ENCODE results near the gene ZSWIM1. TPM values are rescaled to one million over a fixed set of nuclear protein-coding genes. Genes with fewer than 3 reads are reported as not detected.

ZSWIM1 gene
- total RNA-seq, 4 donors from 2014 or later, result 9.7 to 18.4 (median 15.0) TPM

DNA sequence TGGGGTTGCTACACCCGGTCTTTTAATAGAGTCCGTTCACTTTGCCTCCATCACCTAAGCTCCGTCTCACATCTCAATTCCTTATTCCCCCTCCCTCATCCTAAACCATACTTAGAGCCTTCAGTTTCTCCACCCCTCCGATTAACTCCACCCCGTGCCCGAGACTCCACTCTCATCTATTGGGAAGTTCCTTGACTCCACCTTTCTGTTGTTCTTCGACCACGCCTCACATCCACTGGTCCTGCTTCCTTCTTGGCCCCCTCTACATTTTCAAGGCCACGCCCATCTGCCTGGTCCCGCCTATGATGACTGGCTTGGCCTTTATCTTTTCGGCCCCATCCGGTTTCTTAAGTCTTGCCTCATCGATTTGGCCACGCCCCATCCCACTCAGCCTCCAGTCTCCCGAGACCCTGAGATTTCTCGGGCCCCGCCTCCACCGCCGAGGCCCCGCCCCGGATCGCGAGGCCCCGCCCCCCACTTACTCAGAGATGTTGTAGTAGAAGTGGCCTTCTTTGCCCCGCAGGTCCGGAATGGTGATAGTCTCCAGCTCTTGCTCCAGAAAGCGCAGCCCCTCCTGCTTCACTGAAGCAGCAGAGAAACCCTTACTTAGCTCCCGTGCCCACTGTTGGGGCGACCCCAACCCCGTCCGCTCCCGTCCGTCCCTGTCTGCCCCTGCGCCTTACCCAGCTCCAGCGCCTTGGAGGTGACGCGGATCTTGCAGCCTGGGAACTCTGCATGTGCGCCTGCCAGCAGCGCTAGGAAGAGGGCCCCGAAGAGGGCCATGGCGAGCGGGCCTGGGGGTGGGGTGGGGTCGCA, 29.9 kb downstream of the ZSWIM1 start:
- WGBS, result 4% methylated on average over 25 of the region's 43 CpGs

DNA sequence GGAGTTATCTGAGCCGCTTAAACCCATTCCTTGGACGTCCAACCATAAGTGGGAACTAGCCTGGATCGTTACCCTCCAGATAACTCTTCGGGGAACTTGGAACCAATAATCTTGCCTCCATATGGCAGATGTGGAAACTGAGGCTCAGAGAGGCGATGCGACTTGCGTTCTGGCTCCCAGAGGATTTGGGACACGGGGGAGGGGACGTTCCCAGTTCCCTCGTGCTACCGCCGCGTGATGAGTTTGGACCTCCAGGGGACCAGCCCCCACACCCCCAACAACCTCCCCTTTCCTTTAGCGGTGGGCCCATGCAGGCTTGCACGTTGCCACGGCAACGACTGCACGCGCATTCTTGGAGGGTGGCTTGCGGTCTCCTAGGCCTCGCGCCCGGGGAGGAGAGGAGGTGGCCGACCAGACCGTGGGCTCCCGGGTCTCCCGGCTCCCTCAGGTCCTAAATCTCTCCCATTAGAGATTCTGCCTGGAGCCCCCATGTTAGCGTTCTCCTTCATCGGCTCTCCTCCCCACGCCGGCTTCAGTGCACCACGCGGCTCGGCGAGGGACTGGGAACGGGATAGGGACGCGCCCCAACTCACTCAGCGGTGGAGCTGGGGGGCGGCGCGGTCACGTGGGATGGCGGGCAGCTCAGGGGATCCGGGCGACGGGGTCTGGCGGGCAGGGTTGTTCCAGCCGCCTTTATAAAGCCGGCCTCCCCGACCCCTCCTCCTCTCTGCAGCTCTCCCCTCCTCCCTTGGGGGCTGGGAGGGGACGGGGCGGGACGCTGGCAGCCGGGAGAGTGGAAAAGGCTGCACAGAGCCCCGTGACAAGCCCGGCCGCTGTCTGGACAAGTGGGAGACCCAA, 30.7 kb downstream of the ZSWIM1 start, which contains the start of gene PLTP:
Gene PLTP, minus strand, starts transcription at position 670 of the 858 bp plus-strand sequence. CDS start 703 bp downstream, outside the sequence.
- TF ChIP-seq POLR2AphosphoS5 (IDR thresholded peaks at IDR 0.05) (no peak), POLR2A (IDR thresholded peaks at IDR 0.05) (peak; percentile 32 to 53)
- peak within 1 kb of the TSS; percentile 84 for H3K27ac ChIP-seq
- no peaks in the 10 kb centered on the region for H3K27me3 ChIP-seq
- DNase-seq (ENCODE audit: low spot score in 2 of 2), result peak; percentile 86 to 88
- H3K4me1 ChIP-seq, result peaks cover 31% of the 10 kb centered on the region
- H3K9me3 ChIP-seq, result no peaks in the 10 kb centered on the region
- 1% methylated on average over 22 of the region's 58 CpGs for WGBS
- H3K4me3 ChIP-seq, result peak within 1 kb of the TSS; percentile 56
- H3K36me3 ChIP-seq, result peaks cover 20% of the 10 kb centered on the region

More for the DNA sequence above, 29.9 kb downstream of the ZSWIM1 start:
- H3K9me3 ChIP-seq, result no peaks in the 10 kb centered on the region
- peak overlapping the region; percentile 84 for H3K27ac ChIP-seq
- TF ChIP-seq, protein P1, sequence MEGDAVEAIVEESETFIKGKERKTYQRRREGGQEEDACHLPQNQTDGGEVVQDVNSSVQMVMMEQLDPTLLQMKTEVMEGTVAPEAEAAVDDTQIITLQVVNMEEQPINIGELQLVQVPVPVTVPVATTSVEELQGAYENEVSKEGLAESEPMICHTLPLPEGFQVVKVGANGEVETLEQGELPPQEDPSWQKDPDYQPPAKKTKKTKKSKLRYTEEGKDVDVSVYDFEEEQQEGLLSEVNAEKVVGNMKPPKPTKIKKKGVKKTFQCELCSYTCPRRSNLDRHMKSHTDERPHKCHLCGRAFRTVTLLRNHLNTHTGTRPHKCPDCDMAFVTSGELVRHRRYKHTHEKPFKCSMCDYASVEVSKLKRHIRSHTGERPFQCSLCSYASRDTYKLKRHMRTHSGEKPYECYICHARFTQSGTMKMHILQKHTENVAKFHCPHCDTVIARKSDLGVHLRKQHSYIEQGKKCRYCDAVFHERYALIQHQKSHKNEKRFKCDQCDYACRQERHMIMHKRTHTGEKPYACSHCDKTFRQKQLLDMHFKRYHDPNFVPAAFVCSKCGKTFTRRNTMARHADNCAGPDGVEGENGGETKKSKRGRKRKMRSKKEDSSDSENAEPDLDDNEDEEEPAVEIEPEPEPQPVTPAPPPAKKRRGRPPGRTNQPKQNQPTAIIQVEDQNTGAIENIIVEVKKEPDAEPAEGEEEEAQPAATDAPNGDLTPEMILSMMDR (IDR thresholded peaks at IDR 0.05), result no peak
- peak in 1 of 3 donors; percentile 3 for TF ChIP-seq POLR2AphosphoS5 (IDR thresholded peaks at IDR 0.05)
- peaks cover 27% of the 10 kb centered on the region for H3K36me3 ChIP-seq
- H3K4me1 ChIP-seq, result peaks cover 31% of the 10 kb centered on the region
- peak; percentile 99 for DNase-seq (ENCODE audit: low spot score in 2 of 2)
- peak overlapping the region; percentile 56 for H3K4me3 ChIP-seq
- no peaks in the 10 kb centered on the region for H3K27me3 ChIP-seq

DNA sequence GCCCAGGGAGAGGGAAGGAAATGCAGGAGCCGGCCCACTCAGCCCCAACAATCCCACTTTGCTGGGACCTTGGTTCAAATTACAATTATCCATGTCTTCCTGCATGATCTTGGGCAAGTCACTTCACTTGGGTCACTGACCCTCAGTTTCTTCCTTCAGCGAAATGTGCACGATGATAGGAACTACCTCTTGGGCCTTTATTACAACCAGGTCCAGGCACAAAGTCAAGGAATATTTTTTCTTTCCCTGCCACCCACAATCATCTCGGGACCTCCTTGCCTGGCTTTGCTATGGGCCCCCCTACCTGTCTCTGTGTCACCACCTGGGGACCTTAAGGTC, 31.3 kb downstream of the ZSWIM1 start:
- Histone ChIP-seq H3K27ac (peak overlapping the region; percentile 84), H3K36me3 (peaks cover 14% of the 10 kb centered on the region), H3K4me3 (peak overlapping the region; percentile 56), H3K4me1 (peaks cover 31% of the 10 kb centered on the region), H3K9me3 (no peaks in the 10 kb centered on the region), H3K27me3 (no peaks in the 10 kb centered on the region)
- DNase-seq (ENCODE audit: low spot score in 2 of 2), result no peak
- 15% methylated on average over 4 of the region's 4 CpGs for WGBS
- TF ChIP-seq EP300 (IDR thresholded peaks at IDR 0.05) (no peak), POLR2AphosphoS5 (IDR thresholded peaks at IDR 0.05) (no peak), POLR2A (IDR thresholded peaks at IDR 0.05) (no peak)
- TF ChIP-seq, protein P1 (IDR thresholded peaks at IDR 0.05), result no peak

DNA sequence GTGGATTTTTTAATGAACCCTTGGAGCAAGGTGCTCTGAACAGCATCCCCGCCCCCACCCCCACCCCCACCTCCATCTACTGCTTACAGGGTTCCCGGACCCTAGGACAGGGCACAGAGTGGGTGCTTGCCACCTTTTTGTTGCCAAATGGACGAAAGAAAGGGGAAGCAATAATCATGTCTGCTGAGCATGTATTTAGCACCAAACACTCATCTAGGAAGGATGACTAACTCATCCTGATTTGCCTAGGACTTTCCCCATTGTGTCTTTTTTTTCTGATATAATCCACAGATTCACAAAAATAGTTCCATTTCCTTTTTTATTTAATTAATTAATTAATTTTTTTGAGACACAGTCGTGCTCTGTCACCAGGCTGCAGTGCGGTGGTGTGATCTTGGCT, 32.1 kb downstream of the ZSWIM1 start:
- Histone ChIP-seq H3K9me3 (no peaks in the 10 kb centered on the region), H3K36me3 (peaks cover 7% of the 10 kb centered on the region), H3K27ac (no peak overlapping the region), H3K4me1 (peaks cover 37% of the 10 kb centered on the region), H3K27me3 (no peaks in the 10 kb centered on the region), H3K4me3 (no peak overlapping the region)
- DNase-seq (ENCODE audit: low spot score in 2 of 2), result no peak
- 54% methylated on average over 5 of the region's 5 CpGs for WGBS
- TF ChIP-seq, protein P1 (IDR thresholded peaks at IDR 0.05), result no peak
- TF ChIP-seq POLR2AphosphoS5 (IDR thresholded peaks at IDR 0.05), result no peak
- TF ChIP-seq EP300 (IDR thresholded peaks at IDR 0.05), result no peak
- no peak for TF ChIP-seq POLR2A (IDR thresholded peaks at IDR 0.05)

DNA sequence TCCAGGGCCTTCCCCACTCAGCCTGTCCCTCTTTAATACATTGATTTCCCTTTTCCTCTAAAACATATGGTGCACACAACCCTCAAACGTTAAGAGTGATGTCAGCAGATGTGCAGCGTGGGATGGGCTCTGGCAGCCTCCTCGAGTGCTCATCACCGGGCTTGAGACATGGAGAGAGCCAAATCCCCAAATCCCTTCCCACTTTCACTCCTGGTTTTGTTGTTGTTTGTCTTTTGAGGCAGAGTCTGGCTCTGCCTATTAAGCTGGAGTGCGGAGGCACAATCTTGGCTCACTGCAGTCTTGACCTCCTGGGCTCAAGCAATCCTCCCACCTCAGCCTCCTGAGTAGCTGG, 36.7 kb downstream of the ZSWIM1 start:
- no peak overlapping the region for H3K4me3 ChIP-seq
- no peaks in the 10 kb centered on the region for H3K9me3 ChIP-seq
- TF ChIP-seq EP300 (IDR thresholded peaks at IDR 0.05) (no peak), POLR2AphosphoS5 (IDR thresholded peaks at IDR 0.05) (no peak), POLR2A (IDR thresholded peaks at IDR 0.05) (no peak)
- TF ChIP-seq, protein P1 (IDR thresholded peaks at IDR 0.05), result no peak
- no peak for DNase-seq (ENCODE audit: low spot score in 2 of 2)
- H3K27me3 ChIP-seq, result no peaks in the 10 kb centered on the region
- 61% methylated on average over 5 of the region's 5 CpGs for WGBS
- peaks cover 18% of the 10 kb centered on the region for H3K4me1 ChIP-seq
- peak overlapping the region; percentile 50 for H3K27ac ChIP-seq
- H3K36me3 ChIP-seq, result no peaks in the 10 kb centered on the region

Data from suprapubic skin (tissue), 4 donors.